ENCODE data around the gene BTBD16. TPM values are rescaled to one million over a fixed set of nuclear protein-coding genes. Genes with fewer than 3 reads are reported as not detected.
A peak's percentile ranks its signal among the peaks of the same experiment; 100 is the strongest.

BTBD16 gene
- total RNA-seq, 1 experiment from 2014 or later = not detected

GRCh38 chr10:122276611-122277208 lies 5.6 kb downstream of the BTBD16 start:
- Histone ChIP-seq H2AK5ac (ENCODE audit: insufficient read length, low read length) (no peak overlapping the region), H4K5ac (ENCODE audit: insufficient read length, low read depth, low read length) (no peak overlapping the region), H3K79me2 (ENCODE audit: insufficient read depth, low read length) (no peaks in the 10 kb centered on the region), H2BK120ac (ENCODE audit: low read depth, low read length, poor library complexity, severe bottlenecking) (no peak overlapping the region), H2BK12ac (ENCODE audit: insufficient read length, low read depth, low read length) (no peak overlapping the region), H3K56ac (ENCODE audit: insufficient read length, low read depth, low read length) (no peak overlapping the region), H3K4me1 (ENCODE audit: insufficient read depth, low read length) (no peaks in the 10 kb centered on the region), H3K9ac (ENCODE audit: extremely low read depth, insufficient read length, low read length) (no peak overlapping the region), H3K18ac (ENCODE audit: insufficient read length, low read depth, low read length) (no peak overlapping the region), H2BK20ac (ENCODE audit: low read depth, low read length, poor library complexity, severe bottlenecking) (no peak overlapping the region), H3K9me3 (ENCODE audit: control insufficient read depth, low read depth, low read length) (no peaks in the 10 kb centered on the region), H4K91ac (ENCODE audit: insufficient read length, low read depth, low read length) (no peak overlapping the region), H3K23ac (ENCODE audit: insufficient read length, low read depth, low read length) (no peak overlapping the region), H3K27me3 (ENCODE audit: insufficient read depth, low read length) (no peaks in the 10 kb centered on the region), H4K20me1 (ENCODE audit: control insufficient read depth, insufficient read depth, insufficient read length) (no peaks in the 10 kb centered on the region), H2BK5ac (ENCODE audit: insufficient read length, low read length) (no peak overlapping the region), H3K27ac (ENCODE audit: insufficient read length, low read depth, low read length) (no peak overlapping the region), H2BK15ac (ENCODE audit: low read depth, low read length) (no peak overlapping the region), H3K4ac (ENCODE audit: low read depth, low read length) (no peak overlapping the region), H3K23me2 (ENCODE audit: insufficient read length, low read depth, low read length, poor library complexity, severe bottlenecking) (no peaks in the 10 kb centered on the region), H4K8ac (replicated peaks; ENCODE audit: insufficient read length, low read depth, low read length) (no peak overlapping the region), H2AFZ (ENCODE audit: low read length) (no peak overlapping the region), H3T11ph (ENCODE audit: low read length) (no peak overlapping the region), H3K14ac (ENCODE audit: insufficient read depth, low read length) (no peak overlapping the region), H3K4me2 (ENCODE audit: insufficient read depth, insufficient read length, low read length) (no peak overlapping the region), H3K79me1 (ENCODE audit: insufficient read depth, low read depth, low read length, poor library complexity, severe bottlenecking) (no peaks in the 10 kb centered on the region)
- H3K27me3 Mint-ChIP-seq (ENCODE audit: low read depth) = no peaks in the 10 kb centered on the region; the same call in 1 of the 2 replicates
- H3K36me3 Mint-ChIP-seq (ENCODE audit: insufficient read depth in 1 of 3, low read depth in 3 of 3) = no peaks in the 10 kb centered on the region
- no CpG with 5 or more reads among the region's 6 CpGs for WGBS (ENCODE audit: extremely low coverage, insufficient read length, low lambda C conversion rate)
- no peak overlapping the region for H3K4me3 Mint-ChIP-seq
- no peak overlapping the region for H3K27ac Mint-ChIP-seq
- peaks cover 8 to 12% of the 10 kb centered on the region in 2 experiments for H3K4me1 Mint-ChIP-seq
- TF ChIP-seq CTCF (conservative IDR thresholded peaks at IDR 0.05) = no peak
- peak; percentile 73 for DNase-seq
- H3K9me3 Mint-ChIP-seq = no peaks in the 10 kb centered on the region
